Measurements from ENCODE around the gene TEX36.

- no peak for TF ChIP-seq CTCF (conservative IDR thresholded peaks at IDR 0.05)
- no peak for TF ChIP-seq EZH2 (IDR thresholded peaks at IDR 0.05; ENCODE audit: low read depth)
These were observed 4.7 kb upstream of the TEX36 start for GRCh38 chr10:125687507-125688185.
